ENCODE data around the gene GATC. TPM values are rescaled to one million over a fixed set of nuclear protein-coding genes. Genes with fewer than 3 reads are reported as not detected.
"Not testable (repeated sequence)": the region's sequence is repeated elsewhere in the genome, so short reads cannot be mapped to it uniquely, and the experiment has no call there.

Gene GATC
- total RNA-seq, 1 experiment from 2014 or later = 30.9 TPM

- Mint-ChIP-seq H3K9me3 (ENCODE audit: unreplicated experiment) (no peaks in the 10 kb centered on the region), H3K4me1 (ENCODE audit: low read depth, unreplicated experiment) (no peaks in the 10 kb centered on the region), H3K4me3 (ENCODE audit: unreplicated experiment) (no peak overlapping the region), H3K27me3 (ENCODE audit: insufficient read depth, unreplicated experiment) (no peaks in the 10 kb centered on the region), H3K36me3 (ENCODE audit: insufficient read depth, unreplicated experiment) (no peaks in the 10 kb centered on the region), H3K27ac (ENCODE audit: unreplicated experiment) (no peak overlapping the region)
- no peaks in the 10 kb centered on the region for H3K36me3 ChIP-seq (ENCODE audit: control insufficient read depth, insufficient read depth, low read length)
- no peak for DNase-seq
- intact Hi-C loops (cut with micrococcal nuclease; ENCODE audit: unreplicated experiment) = no loop called here
- no peaks in the 10 kb centered on the region for H3K9me3 ChIP-seq
- ChIA-PET CTCF (interaction anchor here (0.6 kb wide), 2 partner anchors 71 to 244 kb away, joined by 3 read pairs; no protein-coding TSS in a partner anchor), POLR2A (interaction anchor here (0.6 kb wide), 1 partner anchor 36 kb away, joined by 9 read pairs; no protein-coding TSS in a partner anchor)
- no TSS peak for BruUV-seq (replicated peaks)
- no peak for TF ChIP-seq CTCF (IDR thresholded peaks at IDR 0.05; ENCODE audit: insufficient read depth in 1 of 2, low read depth in 1 of 2, low read length in 1 of 2, severe bottlenecking in 1 of 2, unreplicated experiment in 1 of 2)
- no peaks in the 10 kb centered on the region for H3K27me3 ChIP-seq (replicated peaks; ENCODE audit: control insufficient read depth, insufficient read depth, low read length)
- no peak overlapping the region for H3K4me3 ChIP-seq (ENCODE audit: low read depth, low read length)
- no peaks in the 10 kb centered on the region for H3K4me1 ChIP-seq
Observed at GRCh38 chr12:120483621-120484020, 37.4 kb downstream of the GATC start.

GRCh38 chr12:120485961-120486881 lies 40.0 kb downstream of the GATC start:
- Histone ChIP-seq H3K36me3 (ENCODE audit: control insufficient read depth, insufficient read depth, low read length) (no peaks in the 10 kb centered on the region), H3K4me3 (ENCODE audit: low read depth, low read length) (no peak overlapping the region), H3K4me1 (no peaks in the 10 kb centered on the region), H3K27me3 (replicated peaks; ENCODE audit: control insufficient read depth, insufficient read depth, low read length) (no peaks in the 10 kb centered on the region), H3K9me3 (no peaks in the 10 kb centered on the region)
- intact Hi-C loops (cut with micrococcal nuclease; ENCODE audit: unreplicated experiment) = no loop called here
- DNase-seq = no peak
- no TSS peak for BruUV-seq (replicated peaks)
- POLR2A ChIA-PET = no interaction called here
- CTCF ChIA-PET = no interaction called here
- H3K27ac Mint-ChIP-seq (ENCODE audit: unreplicated experiment) = no peak overlapping the region
- H3K36me3 Mint-ChIP-seq (ENCODE audit: insufficient read depth, unreplicated experiment) = no peaks in the 10 kb centered on the region
- TF ChIP-seq CTCF (IDR thresholded peaks at IDR 0.05; ENCODE audit: insufficient read depth in 1 of 2, low read depth in 1 of 2, low read length in 1 of 2, severe bottlenecking in 1 of 2, unreplicated experiment in 1 of 2) = no peak
- no peaks in the 10 kb centered on the region for H3K27me3 Mint-ChIP-seq (ENCODE audit: insufficient read depth, unreplicated experiment)
- H3K4me1 Mint-ChIP-seq (ENCODE audit: low read depth, unreplicated experiment) = no peaks in the 10 kb centered on the region
- H3K9me3 Mint-ChIP-seq (ENCODE audit: unreplicated experiment) = no peaks in the 10 kb centered on the region
- no peak overlapping the region for H3K4me3 Mint-ChIP-seq (ENCODE audit: unreplicated experiment)

- H3K4me3 ChIP-seq (ENCODE audit: low read depth, low read length); H3K4me1 ChIP-seq; BruUV-seq (replicated peaks); intact Hi-C loops (cut with micrococcal nuclease; ENCODE audit: unreplicated experiment); H3K36me3 ChIP-seq (ENCODE audit: control insufficient read depth, insufficient read depth, low read length); H3K27me3 ChIP-seq (replicated peaks; ENCODE audit: control insufficient read depth, insufficient read depth, low read length); H3K4me3 Mint-ChIP-seq (ENCODE audit: unreplicated experiment); POLR2A ChIA-PET; H3K9me3 ChIP-seq; CTCF ChIA-PET; H3K27me3 Mint-ChIP-seq (ENCODE audit: insufficient read depth, unreplicated experiment); H3K9me3 Mint-ChIP-seq (ENCODE audit: unreplicated experiment); H3K27ac Mint-ChIP-seq (ENCODE audit: unreplicated experiment); DNase-seq; H3K4me1 Mint-ChIP-seq (ENCODE audit: low read depth, unreplicated experiment); H3K36me3 Mint-ChIP-seq (ENCODE audit: insufficient read depth, unreplicated experiment): not testable (repeated sequence)
Observed at GRCh38 chr12:120487552-120487951, 41.3 kb downstream of the GATC start.

Data from Caco-2 (cell line).